G401.6 (cell line): ENCODE measurements around the gene FANCB.

Experiments
- FAIRE-seq: peaks from 2 replicates; lab custom pipeline; 2012; peaks lifted over from hg19 to GRCh38; lab: Jason Lieb, UNC

FANCB gene

DNA sequence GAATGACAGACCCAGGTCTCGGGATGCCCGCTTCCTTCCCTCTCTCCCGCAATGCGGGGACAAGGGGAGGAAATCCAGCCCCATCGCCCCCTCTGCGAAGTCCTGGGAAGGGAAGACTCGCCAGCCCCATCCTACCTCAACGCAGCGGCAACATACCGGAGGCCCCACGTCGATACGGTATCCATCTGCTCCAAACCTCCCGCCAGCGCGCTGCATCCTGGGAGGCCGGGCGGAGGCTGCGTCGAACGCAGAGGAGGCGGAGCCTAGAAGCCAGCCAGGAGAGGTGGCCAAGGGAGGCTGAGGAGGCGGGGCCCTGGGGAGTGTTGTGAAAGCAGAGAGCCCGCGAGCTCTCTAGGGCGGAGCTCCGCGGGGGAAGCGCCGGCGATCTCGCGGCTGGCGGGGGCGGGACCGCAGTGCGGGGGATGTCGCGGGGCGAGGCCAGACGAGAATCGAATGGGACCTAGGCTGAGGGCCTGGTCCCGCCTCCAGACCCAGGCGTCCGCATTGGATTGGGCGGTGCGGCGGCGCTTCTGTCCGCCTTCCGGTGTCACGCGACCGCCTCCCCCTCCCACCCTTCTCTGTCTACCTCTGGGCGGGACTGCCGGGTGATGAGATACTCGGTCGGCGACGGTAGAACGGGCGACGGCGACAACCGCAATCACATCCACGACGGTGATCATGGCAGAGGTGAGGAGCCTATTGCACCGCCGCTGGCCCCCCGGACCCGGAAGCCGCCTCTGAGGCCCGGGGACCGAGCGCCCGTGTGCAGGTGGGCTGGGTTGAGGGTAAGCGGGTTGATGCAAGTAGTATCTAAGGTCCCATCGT is at the start of gene FANCB, which contains the start of gene MOSPD2:
FANCB (minus strand) TSS at position 219 of the 825 bp plus-strand sequence. CDS start 7,559 bp downstream, outside the sequence.
MOSPD2 (plus strand) TSS at position 571 of the 825 bp plus-strand sequence; CDS start at position 679, 108 bp downstream.
- FAIRE-seq = peak; percentile 99

DNA sequence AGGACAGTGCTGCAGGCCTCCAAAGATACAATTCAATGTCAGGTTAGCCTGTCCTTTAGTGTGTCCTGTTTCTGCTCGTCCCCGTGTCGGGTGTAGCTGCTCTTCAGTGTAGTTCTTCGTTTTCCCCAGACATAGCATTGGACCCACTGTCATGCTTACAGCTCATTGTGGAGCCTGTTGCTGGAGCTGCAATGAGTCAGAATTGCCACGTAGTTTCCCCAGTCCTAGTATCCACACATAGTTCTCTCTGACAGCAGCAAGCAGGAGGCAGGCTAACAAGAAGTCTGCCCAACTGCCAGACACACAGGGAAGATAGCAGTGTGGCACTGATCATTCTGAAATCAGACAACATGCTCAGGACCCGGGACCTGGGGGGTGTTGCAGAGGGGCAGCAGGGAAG is 49.6 kb upstream of the FANCB start:
- no peak for FAIRE-seq

DNA sequence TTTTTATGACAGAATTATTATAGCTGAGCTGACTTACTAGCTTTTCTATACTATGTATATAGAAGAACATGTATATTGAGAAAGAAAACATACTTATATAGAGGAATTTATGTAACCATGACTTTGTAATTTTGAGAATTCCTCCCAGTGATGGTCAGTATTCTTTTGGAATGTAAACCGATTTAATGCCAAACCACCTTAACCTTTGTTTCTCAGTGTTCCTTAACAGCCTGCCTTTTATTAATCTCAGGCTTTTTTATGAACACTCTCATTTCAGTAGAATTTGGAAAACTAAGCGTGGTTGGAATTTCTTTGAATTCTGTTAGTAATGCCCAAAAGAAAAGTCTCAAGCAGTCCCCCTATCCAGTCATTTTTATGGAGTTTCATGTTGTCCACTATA is 47.3 kb upstream of the FANCB start:
- no peak for FAIRE-seq

DNA sequence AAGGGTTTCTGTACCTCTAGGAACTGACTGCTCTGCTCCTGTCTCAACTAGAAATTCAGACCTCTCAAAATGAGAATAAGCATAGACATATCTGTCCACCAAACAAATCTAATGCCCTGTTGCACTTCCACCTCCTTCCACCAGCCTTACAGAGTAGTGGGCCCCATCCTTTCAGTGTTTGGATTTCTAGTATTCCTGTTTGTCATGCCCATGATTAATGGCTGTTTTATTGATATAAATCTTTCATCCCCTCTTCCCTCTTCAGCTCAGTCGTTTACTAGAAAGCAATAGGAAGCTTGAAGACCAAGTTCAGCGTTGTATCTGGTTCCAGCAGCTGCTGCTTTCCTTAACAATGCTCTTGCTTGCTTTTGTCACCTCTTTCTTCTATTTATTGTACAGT is 46.5 kb upstream of the FANCB start:
- no peak for FAIRE-seq

DNA sequence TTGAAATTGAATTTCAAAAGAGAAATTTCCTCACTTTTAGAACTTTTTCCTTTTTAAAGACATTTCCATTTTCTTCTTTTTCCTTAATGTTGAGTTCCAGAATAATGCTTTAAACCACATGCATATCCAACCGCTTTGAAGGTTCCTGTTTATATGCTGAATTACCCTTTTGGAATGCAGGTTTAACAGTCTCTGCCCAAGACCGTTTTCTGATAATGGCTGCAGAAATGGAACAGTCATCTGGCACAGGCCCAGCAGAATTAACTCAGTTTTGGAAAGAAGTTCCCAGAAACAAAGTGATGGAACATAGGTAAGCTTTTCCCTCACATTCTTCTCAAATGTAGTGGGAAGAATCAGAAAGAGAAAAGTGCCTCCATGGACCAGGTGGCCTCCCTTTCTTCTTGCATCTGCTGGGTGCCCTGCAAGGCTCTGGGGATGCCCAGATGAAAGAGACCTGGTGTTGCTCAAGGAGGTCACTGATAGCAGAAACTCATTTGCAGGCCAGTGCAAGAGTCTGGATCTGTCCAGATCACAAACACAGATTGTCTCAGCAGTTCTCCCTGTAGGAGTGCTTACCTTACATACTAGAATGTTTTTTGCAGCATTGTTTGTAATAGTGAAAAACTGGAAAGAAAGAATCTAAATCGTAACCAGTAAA is 43.3 kb upstream of the FANCB start:
- FAIRE-seq = no peak

DNA sequence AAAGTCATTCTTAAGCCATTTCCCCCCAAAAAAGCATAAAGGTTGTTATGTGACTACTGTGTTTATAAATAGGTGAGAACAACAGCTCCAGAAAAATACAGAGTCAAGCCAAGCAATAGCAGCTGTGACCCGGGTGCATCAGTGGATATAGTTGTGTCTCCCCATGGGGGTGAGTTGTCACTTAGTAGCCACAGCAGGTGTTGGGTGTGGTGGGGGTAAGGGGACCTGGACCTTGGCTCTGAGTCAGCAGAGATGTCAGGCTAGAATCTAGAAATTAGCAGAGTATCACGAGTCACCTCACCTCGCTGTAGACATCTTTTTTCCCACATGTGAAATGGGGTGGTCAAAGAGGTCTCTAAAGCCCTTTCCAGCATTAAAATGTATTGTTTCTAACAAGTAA is 42.7 kb upstream of the FANCB start:
- FAIRE-seq = no peak

DNA sequence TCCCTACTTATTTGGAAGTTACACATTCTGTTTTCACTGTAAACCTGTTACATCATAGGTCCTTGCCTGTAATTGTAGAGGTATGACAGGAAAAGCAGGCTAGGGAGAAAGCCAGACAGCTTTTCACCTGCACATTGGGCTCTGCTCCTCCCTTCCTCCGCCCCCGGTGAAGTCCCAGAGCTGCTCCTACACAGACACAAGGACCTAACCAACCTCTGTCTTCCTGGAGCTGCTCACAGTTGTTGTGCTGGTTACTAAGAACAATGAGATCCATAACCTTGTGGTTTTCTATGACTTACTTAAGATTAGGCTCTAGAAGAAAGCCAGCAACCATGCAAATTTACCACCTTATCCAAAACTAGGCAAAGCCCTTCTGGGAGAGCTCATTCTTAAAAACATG is 40.4 kb upstream of the FANCB start:
- FAIRE-seq = no peak

DNA sequence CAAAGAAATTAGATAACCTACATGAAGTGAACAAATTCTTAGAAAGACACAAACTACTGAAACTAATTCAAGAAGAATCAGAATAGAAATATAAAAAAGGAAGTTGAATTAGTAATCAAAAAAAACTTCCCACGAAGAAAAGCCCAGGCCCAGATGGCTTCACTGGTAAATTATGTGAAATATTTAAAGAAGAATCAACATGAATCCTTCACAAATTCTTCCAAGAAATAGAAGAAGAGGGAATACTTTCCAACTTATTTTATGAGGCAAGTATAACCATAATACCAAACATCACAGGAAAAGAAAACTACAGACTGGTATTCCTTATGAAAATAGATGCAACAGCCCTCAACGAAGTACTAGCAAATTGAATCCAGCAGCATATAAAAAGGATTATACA is 31.0 kb upstream of the FANCB start:
- FAIRE-seq = no peak

DNA sequence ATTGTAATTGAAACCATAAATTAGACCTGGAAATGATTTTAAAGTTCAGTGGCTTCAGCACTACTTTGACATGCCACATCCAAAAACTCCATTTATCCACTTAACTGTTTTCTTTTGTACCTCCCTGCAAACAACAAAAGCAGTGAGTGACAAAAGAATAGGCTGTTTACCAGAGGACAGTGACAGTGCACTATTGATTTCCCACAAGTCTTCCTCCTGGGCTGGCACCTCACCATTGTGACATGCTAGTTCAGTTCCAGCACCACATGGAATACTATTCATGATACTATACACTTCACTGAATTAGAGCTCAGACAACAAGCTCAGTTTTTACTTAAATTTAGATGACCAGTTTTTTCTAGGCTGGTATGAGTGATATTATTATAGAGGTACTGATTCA is 29.7 kb upstream of the FANCB start:
- FAIRE-seq = no peak

DNA sequence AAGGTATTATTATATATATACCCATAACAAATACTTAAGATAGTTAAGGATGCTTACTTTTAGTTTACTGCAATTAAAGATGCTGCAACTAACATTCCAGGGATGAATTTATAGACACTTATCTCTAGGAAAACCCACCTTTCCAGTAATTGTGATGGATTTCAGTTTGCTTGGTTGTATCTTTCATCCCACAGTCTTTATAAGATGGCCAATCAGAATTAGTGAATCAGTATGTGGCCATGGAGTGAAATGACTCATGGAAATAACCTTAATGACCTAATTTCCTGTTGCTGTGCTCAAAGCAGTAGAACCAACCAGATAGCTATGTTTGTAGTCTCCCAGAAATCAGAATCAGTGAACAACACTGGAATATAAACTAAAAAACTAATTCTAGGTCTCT is 26.7 kb upstream of the FANCB start:
- FAIRE-seq = no peak

DNA sequence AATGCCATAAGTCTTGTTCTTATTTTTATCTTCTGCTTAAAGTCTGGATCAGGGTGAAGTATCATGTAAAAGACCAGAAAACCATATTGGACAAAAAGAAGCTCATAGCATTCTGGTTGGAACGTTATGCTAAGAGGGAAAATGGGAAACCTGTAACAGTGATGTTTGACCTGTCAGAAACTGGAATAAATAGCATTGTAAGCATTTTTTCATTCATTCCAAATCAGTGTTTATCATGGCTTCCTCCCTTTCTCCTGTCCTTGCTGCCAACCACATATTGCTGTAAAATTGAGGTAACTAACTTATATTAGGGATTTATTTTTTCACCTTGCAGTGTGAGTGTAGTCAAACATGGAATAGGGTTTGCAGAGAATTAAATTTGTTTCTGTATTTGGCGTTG is 24.2 kb upstream of the FANCB start:
- FAIRE-seq = no peak

DNA sequence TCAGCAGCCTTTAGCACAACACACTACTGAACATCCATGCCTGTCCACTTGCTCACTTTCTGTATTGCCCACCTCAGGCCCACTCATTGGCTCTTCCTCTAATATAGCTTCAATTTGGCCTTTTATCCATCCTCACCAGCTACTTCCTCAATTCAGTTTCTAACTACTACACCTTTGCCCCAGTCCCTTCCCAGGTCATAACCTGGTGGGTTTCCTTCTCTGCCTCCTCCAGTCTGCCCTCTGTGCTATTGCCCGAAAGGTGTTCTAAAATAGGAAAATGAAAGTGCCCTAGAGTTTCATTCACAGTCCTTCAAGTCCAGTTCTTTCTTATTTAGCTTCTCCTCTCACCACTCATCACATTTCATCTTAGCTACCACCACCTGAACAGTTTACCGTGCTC is 23.4 kb upstream of the FANCB start:
- FAIRE-seq = no peak

DNA sequence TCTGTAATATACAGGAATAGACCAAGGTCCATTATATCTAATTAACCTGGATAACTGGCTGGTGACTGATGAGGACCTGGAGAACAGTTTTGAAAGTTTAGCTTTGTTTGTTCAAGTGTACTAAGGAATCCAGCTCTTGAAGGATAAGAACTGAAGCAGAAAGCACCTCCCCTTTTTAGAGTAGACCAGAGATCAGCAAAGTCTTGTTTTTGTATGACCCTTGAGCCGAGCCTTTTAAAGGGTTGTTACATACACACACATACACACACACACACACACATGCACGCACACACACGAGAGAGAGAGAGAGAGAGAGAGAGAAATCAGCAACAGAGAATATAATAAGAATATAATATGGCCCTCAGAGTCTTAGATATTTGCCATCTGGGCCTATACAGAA is 13.4 kb upstream of the FANCB start:
- FAIRE-seq = no peak

DNA sequence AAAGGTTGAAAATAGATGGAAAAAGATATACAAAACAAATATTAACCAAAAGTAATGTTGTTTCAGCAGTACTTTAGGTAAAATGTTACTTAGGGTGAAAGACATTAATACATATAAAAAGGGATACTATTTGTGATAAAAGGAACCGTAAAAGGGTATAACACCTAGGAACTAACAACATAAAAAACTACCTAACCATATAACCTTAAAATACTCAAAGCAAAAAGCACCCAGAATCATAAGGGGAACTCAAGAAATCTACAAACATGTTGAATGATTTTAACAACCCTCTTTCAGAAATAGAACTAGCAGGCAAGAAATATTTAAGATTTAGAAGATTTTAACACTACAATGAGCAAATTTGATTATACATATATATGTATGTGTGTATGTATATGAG is 11.8 kb upstream of the FANCB start:
- FAIRE-seq = no peak

DNA sequence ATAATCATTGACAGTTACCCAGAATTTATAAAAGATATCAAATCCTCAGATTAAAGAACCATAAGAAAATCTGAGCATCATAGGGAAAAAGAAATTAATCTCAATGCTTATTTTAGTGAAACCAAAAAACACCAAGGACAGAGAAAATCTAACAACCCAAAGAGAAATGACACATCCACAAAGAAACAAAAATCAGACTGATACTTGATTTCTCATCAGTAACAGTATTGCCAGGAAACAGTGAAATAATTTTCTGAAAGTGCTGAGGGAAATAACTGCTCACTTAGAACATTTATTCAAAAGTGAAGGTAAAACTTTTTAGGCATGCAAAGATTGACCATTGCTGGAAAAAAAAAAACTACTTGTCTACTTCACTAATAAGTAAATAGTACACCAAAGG is 11.0 kb upstream of the FANCB start:
- FAIRE-seq = no peak

DNA sequence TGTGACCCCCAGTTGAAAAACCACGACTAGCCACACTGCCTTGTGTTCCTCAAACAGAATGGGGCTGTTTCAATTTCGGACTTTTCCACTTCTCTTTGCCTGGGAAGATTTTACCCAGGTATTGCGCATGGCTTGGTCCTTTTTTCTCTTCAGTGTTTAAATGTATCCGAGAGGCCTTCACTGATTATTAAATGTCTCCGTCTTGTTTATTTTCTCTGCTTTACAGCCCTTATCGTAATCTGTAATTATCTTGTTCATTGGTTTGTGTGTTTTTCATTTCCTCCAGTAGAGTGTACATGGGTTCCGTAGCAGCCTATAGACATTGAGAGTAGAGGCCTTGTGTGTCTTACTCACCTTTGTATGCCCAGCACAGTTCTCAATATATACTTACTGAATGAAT is 2.8 kb upstream of the FANCB start:
- FAIRE-seq = no peak

DNA sequence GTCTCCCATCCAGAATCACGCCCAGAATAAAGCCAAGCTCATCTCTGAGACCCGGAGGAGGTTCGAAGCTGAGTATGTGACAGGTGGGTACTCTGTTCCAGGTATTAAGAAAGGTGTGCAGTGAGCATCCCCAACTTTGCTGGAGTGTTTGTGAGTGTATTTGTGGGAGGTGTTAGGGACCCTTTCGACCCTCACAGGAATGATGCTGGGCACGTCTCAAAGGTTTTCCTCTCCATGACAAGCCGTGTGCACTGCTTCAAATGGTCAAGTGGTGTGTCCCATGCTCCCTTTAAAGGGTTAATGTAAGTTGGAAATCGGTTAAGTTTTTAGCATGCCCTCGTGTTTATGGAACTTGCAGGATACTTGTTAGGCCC is 794 bp upstream of the FANCB start:
- no peak for FAIRE-seq

DNA sequence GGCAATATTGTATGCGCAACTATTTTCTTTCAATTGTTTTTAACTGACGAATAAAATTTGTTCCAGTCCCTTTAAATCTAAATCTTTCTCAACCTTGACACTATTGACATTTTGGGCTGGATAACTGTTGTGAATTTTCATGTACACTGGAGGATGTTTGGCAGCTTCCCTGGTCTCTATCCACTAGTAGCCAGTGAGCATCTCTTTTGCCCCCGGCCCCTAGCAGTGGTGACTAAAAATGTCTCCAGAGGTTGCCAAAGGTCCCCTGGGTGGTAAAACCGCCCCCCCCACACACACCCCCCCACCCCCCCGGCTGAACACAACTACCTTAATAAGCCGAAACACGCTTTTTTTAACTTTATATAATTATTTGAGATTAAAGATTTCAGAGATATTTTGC is 514 bp downstream of the FANCB start:
- peak; percentile 63 for FAIRE-seq

DNA sequence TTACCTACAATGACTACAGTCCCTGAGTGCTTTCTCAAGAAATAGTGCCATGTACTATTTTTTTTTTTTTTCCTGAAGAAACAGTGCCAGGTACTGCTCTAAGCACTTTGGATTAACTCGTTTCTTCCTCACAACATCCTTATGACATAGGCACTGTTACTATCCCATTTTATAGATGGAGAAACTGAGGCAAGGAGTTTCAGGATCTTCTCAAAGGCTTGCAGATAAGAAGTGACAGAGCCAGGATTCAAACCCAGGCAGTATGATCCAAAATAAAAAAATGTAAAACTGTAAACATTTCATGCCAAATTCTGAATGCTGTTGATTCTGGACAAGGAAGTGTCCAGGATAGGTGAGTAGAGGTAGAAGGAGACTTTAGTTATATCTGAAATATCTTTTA is 1.1 kb downstream of the FANCB start:
- no peak for FAIRE-seq

DNA sequence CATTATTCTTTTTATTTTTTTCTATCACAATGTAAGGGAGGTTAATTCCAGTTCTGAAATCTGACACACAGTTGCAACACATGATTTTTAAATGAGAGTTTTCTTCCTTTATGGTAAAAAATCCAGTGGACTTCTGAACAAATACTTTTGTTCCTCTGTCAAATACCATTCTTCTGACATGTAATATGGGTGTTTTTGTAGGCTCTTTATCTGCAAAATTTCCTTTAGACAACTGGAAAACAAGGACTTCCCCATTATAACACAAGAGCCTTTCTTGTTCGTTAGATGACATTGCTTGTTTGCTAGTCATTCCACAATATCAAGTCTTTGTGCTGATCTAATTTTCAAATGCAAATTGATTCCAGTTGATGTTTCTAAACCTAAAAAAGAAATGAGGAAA is 7.7 kb downstream of the FANCB start:
- FAIRE-seq = no peak

DNA sequence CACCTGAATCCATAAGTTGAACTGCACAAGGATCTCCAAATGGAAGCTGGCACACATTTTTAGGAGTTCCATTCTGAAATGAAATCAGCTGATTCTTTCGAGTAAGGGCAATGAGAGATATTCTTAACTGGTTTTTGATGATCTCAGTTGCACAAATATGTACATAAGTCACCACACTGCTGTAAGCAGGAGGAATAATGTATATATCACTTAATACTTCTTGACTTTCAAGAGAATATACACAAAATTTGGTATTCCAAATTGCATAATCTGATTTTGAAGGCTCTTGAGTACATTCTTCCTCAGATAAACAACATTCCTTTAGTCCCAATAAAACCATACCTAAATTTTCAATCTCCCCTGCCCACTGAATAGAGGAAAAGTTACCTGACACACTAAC is 8.2 kb downstream of the FANCB start:
- FAIRE-seq = no peak

DNA sequence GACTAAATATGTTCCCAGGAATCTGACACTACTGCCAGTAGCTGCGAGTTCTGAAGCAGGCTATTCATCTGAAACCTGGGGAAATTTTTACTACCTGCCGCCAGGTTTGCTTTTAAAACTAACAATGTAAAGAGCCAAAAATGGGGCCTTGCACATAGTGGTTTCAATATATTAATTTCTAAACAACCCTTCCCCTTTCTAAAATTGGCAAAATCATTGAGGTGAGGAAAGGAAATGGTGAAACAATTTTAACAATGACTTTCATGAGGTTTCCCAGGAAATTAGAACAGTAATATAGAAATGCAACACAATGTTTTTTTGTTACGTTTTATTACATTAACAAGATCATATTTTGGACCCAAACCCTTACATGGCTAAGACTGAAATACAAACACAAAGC is 21.3 kb downstream of the FANCB start:
- no peak for FAIRE-seq

DNA sequence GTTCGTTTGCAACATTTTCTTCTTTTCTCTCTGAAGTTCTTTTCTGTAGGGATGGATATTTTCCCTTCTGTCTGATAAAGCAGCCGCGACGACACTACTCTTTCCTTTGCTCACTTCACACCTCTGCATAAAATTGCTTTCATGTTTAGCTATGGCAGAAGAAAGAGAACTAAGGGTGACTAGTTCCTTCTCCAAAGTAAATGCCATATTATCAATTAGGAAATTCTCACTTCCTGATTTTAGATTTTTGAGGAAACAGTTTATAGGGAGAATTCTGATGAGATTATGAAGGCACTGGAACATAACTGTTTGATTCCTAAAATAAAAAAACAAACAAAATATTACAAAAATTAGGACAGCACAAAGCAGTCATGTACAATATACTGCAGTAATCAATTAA is 29.2 kb downstream of the FANCB start:
- no peak for FAIRE-seq

DNA sequence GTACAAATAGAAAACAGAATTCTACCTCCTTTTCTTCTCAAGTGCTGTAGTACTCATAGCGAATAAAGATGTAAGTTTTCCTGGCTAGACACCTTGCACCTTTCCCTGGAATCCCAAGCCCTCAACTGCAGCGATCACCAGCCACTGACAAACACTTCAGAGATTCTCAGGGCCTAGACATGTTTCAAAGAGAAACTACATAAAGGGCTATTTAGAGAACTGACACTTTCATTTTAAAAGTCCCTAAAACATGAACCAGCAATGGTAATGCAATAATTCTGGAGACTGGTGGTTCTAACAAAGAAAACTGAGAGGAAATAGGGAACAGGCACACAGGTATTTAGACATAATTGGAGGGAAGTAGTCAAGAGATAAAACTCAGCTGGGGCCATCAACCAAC is 35.7 kb downstream of the FANCB start:
- FAIRE-seq = no peak
